NB4 (cell line): Measurements from ENCODE around the gene KSR2.
"Not testable (repeated sequence)": the region's sequence is repeated elsewhere in the genome, so short reads cannot be mapped to it uniquely, and the experiment has no call there.

Source experiments
- CTCF ChIP-seq: IDR thresholded peaks from one replicate; pipeline ENCODE4 v1.5.1; 2012; ENCODE audit warnings: low read depth, low read length
- MAX ChIP-seq: IDR thresholded peaks from 2 replicates; pipeline ENCODE4 v1.6.1; 2011; ENCODE audit warnings: low read depth, low read length
- MYC ChIP-seq: IDR thresholded peaks from 2 replicates; pipeline ENCODE4 v1.6.1; 2011; ENCODE audit warnings: low read depth, low read length
- POLR2A ChIP-seq: IDR thresholded peaks from 2 replicates; pipeline ENCODE4 v1.6.1; 2011; ENCODE audit warnings: mild to moderate bottlenecking; ENCODE audit not compliant: insufficient read length; ENCODE audit errors: extremely low read depth

- not testable (repeated sequence) for TF ChIP-seq CTCF, MAX, POLR2A, MYC
Observed at GRCh38 chr12:117999806-118000205, 31.0 kb upstream of the KSR2 start.
